Stimulated activated CD8-positive, alpha-beta memory T cell treated with anti-CD3 and anti-CD28 coated beads, Interleukin-2, amount 100 ng/mL, for 48 hours (primary cell): ENCODE measurements around the gene TP63.

Experiments used
- DNase-seq, 2 donors: peaks; one replicate each; pipeline ENCODE4 v3.0.0-alpha.2; 2020; ENCODE audit warnings: low read depth in 2 of 2

TP63 gene

DNA sequence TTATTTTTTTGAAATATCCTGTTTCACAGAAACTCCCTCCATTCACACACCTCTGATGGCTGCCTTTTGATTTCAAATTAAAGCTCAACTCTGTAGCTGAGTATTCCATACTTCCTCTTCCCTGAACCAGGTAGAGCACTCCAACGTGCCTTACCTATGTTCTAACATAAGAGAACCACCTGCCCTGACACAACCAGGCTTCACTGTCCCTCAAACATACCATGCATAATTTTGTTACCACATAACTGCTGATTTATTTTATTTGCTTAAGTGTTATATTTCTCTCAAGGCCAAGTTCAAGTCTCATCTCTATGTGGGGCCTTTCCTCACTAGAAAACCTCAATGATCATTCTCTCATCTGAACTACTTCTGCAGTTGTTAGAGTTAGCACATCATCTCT lies 279.8 kb downstream of the TP63 start:
- DNase-seq = no peak

DNA sequence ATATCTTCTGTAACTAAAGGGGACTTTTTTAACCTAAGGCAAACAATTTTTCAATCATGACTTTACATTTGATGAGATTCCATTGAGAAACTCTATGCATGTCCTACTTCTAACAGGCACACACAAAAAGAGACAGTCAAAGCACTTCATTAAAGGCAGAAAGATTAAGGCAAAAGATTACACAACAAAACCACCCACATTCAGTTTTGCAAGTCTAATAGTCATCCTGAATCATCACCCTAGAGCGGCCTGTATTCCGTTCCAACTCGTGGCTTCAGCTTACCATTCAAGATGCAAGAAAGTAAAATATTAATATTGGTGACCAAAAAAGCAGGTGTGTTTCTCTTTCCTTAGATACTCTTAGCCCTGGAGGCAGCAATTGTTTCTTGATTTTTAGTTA lies 283.6 kb downstream of the TP63 start:
- no peak for DNase-seq

DNA sequence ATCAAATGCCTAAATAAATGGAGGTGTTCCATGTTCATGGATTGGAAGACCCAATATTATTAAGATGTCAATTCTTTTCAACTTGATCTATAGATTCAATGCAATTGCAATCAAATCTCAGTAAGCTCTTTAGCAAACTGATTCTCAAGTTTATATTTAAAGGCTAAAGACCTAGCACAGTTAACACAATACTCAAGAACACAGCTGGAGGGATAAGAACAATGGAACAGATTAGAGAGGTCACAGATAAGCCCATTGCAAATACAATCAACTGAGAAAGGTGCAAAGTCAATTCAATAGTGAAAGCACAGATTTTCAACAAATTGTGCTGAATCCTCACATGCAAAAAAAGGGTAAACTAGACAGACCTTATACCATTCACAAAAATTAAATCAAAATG lies 290.6 kb downstream of the TP63 start:
- DNase-seq = no peak

DNA sequence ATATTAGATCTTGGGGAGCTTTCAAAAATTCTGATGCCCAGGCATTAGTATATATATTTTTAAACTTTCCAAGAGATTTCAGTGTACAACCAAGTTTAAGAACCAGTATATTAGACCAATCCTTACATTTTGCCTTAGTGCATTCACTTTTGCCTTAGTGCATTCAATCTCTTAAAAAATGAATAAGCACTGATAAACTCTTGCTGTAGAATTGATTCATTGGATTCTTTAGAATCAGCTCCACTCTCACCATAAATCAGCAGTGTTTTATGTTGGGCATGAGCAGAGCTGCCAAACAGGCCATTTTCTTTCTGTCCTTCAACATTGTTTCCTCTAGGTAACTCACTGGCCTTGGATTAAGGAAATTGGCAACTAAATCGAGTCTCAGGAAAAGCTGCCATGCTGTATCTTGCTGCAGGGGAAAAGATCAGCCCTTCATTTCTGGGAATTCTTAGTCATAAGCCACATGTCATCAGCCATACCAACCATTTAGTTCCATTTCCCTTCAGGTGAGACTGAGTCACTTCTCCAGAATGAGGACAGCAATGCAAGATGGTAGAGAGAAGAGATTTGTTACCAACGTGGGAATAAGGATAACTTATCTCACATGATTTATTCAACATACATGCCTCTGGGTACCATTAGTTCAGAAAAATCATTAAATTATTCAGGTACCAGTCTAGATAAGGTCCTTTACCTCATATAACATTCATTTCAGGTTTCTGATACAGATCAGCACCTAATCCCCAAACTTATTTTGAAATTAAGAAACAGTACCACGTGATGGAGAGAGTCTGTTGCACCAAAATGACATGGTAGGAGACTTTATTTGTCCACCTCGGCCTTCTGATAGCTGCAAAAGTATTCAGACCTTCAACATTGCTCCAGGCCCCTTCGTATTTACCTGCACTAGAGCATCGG lies 297.0 kb downstream of the TP63 start:
- no peak for DNase-seq

DNA sequence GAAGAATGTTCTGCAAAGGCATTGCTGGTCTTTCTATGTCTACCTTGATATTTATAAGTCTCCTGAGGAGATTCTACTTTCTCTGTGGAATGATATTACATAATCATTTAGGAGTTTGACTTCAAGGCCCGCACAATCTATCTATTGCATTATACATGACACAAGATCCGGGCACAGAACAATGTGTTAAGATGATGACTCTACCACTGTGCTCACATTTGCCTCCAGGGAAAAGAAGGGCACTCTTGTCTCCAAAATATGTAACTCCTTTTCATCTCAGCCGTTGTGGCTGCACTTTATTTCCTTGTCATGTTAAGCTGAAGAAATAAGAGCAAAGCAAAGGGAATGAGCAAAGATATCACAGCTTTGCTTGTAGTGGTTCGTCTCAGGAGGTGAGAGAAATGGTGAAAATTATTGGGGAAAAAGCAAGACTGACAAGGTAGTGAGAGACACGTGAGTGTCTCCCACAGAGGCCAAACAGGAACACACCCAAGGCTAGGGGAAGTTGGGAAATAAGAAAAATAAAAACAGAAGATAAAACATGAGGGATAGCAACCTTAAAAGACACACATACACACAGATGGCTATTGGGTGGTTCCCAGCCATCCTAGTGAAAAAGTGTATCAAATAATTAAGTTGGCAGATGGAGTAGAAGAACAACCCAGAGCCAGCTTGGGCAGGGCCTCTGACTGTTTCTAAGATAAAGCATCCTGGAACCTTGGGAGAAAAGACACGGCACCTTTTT lies 305.2 kb downstream of the TP63 start:
- no peak for DNase-seq

DNA sequence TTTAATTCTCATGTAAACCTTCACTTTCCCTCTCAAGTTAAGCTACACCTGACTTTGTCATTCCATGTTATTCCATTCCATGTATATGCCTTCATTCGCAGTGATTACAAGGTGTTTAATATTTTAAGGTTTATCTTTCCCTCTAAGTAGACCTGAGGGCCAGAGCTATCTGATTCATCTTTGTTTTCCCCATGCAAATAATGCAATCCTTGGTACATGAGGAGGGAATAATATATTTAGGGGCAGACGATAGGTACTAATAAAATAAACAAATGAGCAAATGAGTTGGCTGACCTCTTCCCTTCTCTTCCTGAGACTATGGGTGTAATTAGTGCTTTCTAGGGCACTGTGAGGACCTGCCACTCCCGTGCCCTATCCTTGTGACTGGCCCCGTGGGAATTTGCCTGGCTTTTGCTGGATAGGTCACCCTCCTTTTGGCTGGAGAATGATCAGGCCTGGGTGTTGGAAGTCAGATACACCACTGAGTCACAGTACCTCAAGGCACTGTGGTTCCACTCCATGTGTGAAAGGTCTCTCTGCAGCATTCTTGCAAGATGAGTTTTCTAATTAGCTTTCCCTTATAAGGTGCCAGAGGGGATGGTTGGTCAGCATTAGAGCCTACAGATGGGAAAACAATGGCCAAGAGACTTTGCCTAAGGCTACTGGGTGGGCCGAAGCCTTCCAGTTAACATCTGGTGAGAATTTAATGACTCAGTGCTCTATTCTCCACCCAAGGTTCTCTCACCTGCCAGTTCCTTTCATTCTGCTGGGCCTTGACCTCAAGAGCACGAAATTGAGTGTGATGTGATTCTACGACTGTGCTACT lies 306.3 kb downstream of the TP63 start:
- DNase-seq = no peak

DNA sequence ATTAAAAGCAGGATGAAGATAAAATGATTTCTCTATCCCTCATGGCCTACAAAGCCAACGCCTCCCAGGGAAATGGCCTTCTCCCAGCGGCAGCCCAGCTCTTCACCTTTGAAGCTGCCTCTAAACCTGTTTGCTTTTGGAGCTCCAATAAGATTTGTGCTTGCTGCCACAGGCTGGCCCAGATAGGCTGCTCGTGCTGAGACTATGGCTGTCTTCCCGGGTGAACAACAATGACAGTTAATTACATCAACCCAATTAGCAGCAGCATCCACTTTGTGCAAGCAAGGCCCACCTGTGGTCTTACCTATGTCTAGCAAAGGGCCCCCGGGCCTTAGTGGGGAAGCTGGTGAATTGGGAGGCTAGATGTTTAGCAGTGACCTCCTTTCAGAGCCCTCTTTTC lies 309.9 kb downstream of the TP63 start:
- no peak for DNase-seq

DNA sequence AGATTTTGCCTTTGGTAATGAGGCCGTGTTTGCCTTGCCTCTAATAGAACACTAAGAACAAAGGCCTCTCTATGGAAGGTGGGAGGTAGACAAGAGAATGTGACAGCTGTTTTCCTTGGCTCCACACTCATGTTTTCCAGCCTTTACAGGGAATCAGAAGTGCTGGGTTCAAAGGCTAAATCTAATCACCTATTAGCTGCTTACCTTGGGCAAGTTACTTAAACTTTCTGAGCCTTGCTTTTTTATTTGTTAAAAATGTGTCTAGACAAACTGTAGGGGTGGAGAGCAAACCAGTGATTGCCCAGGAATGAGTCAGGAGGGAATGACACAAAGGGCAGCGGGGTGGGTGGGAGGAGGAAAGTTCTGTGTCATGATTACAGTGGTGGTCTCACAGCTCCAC lies 310.5 kb downstream of the TP63 start:
- no peak for DNase-seq

DNA sequence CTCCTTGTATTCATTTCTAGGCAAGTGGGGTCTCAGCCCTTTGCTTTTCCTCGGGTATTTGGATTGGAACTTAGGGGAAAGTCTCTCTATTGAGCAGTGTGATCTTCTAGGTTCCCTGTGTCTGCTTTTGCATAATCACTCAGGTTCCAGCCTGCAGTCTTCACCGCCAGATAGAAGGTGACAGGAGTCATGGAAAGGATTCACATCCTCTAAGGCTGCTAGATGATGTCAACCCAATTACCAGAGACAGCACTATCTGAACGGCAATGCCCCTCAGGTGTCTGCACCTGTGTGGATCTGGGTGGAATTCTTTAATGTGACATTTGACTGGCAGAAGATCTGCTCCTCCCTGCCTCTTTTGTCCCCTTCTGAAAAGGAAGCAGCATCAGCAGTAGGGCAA lies 311.8 kb downstream of the TP63 start:
- DNase-seq = no peak

DNA sequence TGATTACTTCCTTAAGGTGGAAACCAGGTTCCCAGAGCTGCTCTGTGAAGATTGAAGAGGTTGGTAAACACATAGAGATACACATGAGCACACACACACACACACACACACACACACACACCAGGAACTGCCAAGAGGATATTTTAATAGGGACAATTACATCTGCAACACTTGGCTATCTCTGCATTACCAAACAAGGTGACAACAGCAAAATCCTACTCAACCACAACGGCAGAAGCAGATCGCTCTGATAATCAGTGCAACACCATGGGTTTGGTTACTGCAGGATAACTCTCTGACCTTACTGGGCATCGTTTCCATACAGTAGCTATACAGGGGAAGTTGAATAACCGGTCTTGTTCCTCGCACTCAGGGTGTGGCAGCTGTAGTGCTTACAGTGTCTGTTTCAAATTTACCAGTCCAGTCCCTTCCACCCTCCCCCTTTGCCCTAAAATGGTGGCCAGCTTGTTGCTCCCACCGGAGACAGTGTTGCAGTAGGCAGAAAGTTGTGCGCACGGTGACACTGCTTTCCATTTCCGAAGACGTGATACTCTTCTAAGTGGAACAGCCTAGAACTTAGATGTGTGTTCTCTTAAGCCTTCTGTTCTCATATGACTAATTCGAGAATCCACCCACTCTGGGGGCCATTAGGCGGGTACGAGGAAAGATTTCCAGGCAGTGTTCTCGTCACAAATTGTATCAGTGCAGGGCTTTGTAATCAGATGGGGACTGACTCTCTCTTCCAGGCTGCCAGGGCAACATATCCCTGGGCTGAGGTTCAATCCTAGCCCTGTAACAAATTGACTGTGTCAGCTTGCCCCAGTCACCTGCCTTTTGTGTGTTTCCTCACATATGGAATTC lies 313.3 kb downstream of the TP63 start:
- no peak for DNase-seq

DNA sequence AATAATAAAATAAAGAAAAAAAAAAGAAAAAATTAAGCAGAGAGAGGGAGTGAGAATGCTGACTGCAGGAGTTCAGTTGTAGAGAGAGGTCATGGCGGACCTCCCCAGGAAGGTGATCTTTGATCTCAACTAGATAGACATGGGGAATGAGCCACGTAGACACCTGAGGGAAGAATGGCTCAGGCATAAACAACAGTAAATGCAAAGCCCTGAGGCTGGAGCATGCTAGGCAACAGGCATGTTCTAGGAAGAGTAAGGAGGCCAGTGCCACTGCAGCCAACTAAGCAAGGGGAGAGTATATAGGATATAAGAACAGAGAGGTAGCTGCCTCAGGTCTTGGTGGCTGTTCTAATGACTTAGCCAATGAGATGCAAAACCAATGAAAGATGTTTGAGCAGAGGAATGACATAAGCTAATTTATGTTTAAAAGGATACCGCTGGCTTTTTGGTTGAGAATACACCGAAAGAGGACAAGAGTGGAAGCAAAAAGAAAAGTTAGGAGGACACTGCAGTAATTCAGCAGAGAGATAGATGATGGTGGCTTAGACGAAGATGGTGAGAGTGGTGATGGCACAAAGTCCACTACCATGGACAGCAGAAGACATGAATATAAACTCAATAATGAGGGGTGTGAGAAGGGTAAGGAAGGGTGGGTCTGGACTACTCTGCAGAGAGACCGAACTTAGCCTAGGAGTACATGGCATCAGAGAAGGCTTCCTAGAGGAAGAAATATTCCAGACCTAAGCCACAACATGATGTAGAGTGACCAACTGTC lies 314.9 kb downstream of the TP63 start:
- DNase-seq = no peak
